GM21515 (cell line): ENCODE data around the gene CUL4B.
"Not testable (repeated sequence)": the region's sequence is repeated elsewhere in the genome, so short reads cannot be mapped to it uniquely, and the experiment has no call there.

Experiments used
- ATAC-seq: cut with Tn5 transposase; IDR thresholded peaks from one replicate; pipeline ENCODE4 v1.9.1; 2021; ENCODE audit not compliant: unreplicated experiment

CUL4B gene

DNA sequence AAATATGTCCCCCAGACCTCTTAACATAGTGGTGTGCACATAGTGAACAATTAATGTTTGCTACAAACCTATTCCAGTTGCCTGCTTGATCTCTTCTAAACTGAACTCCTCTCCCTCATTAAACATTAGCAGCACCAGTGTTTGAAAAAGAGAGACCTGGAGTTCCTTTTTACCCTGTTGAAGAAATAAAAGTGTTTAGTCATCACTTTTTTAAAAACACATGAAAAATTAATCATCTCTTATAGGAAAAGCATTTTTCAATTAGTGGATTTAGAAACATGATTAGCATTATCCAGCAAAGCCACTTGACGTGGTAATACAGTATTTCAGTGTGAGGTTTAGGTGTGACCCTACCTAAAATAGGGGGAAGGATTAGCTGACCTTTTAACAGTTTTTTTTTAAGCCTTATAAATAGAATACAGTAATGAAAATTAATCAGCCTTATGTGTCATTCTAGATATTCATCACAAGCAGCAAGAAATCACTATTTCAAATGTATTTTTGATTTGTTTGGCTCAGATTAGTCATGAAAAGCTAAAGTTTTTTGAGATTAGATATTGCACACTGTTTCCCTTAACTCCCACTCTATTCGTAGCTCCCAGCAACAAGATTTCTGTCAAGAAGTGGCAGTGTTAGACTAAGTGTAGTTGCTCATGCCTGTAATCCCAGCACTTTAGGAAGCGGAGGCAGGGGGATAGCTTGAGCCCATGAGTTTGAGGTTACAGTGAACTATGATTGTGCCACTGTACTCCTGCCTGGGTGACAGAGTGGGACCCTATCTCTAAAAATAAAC, 26.2 kb downstream of the CUL4B start:
- no peak for ATAC-seq

DNA sequence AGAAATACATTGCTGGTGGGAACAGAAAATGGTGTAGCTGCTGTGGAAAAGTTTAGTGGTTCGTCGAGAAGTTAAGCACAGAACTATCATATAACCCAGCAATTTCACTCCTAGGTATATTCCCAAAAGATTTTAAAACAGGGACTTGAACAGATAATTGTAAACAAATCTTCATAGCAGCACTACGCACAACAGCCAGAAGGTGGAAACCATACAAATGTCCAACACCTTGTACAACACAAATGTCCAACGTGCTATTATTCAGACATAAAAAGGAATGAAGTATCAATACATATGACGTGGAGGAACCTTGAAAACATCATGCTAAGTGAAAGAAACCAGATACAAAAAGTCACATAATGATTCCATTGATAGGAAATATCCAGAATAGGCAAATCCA, 37.9 kb downstream of the CUL4B start:
- no peak for ATAC-seq

DNA sequence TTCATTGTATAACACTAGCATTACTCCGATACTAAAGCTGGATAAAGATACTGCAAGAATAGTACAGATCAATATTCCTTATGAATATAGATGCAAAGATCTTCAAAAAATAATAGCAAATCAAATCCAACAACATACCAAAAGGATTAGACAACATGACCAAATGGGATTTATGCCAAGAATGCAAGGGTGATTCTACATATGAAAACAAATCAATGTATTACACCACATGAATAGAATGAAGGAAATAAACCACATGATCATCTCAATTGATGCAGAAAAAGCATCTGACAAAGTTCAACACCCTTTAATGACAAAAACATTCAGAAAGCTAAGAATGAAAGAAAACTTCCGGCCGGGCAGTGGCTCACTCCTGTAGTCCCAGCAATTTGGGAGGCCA, 42.8 kb downstream of the CUL4B start:
- ATAC-seq, result no peak

DNA sequence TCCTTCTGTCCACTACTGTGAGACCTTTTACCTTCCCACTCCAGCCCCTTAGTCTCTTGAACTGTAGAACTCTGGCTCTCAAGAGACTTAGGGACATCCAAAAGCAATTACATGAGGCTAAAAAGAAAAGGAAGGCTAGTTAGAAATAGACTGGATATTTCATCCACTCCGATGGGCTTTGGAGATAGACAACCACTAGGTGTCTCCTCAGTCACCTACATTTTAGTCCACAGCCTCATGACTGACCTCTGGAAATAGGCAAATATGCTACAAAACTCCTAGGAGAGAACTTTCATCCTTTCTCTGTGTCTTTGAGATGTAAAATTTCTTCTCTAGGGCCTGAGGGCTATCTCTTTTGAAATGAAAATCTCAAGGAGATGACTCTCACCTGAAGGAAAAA, 46.5 kb downstream of the CUL4B start:
- ATAC-seq, result no peak

DNA sequence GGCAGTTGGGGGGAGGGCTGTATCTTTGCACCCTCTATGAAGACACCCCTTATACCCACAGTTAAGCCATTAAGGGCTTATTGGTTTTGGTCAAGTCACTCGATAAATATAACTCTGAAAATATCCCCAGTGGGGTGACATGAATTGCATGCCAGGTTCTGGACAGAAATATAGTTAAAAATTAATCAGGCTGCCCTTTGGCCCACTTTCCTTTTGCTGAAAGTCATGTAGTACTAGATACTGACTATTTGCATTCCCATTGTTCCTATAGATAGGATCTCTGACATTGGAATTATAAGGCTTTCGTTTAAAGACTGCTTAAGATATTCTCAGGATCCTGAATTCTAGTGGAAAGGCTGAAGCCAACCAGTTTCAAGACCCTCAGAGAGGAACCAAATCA, 48.1 kb downstream of the CUL4B start:
- ATAC-seq, result no peak

DNA sequence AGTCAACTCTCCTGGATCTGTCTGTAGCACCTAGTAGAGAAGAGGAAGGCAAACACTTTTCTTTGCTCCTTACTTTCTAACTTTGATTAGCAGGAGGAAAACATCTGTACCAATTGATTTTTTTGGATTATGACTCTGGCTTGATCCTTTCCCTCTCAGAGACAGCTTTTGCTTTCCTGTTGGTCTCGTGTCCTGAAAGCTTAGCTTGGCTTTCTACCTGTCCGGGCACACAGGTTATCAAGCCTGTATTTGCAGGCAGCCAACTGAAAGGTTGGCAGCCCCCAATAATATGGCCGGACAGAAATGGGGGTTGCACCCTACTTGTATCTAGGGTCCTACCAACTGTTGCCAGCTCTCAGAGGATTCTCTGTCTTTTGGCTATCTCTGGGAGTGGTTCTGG, 48.5 kb downstream of the CUL4B start:
- ATAC-seq, result no peak

DNA sequence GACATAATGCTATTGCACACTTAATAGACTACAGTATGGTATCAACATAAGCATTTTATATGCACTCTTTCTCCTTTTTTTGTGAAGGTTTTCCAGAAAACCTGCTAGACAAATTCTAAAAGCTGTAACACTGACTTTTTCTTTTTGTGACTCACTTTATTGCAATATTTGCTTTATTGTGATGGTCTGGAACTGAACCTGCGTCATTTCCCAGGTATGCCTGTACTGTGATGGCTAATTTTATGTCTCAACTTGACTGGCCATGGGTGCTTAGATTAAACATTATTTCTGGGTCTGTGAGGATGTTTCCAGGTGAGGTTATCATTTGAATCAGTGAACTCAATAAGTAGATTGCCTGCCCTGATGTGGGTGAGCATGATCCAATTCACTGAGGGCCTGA, 56.2 kb downstream of the CUL4B start:
- ATAC-seq, result no peak

DNA sequence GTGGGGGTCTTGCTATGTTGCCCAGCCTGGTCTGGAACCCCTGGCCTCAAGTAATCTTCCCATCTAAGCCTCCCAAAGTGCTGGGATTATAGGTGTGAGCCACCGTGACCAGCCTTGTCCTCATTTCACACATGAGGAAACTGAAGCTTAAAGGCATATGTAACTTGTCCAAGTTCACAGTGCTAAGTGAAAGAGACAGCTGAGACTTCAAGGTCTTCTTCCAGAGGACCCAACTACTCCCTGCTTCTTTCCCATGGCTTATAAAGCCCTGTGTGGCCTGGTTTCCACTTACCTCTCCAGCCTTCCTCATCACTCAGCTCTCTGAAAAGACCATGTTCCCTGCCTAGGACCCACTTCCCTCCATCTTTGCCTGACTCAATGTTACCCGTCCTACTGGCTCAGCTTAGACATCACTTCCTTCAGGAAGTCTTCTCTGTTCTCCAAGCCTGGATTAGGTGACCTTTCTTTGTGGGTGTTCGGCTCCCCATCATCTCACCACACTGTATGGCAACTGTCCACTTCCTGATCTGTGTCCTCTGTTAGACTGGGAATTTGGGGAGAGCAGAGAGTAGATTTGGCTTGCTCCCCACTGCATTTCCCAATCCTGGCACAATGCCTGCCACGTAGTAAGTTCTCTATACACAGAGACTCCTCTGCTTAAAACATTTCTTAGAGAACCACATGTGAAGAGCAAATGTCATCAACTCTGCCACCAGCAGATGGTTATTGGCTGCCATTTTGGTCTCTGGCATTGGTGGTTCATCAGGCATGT, 61.3 kb downstream of the CUL4B start:
- no peak for ATAC-seq

DNA sequence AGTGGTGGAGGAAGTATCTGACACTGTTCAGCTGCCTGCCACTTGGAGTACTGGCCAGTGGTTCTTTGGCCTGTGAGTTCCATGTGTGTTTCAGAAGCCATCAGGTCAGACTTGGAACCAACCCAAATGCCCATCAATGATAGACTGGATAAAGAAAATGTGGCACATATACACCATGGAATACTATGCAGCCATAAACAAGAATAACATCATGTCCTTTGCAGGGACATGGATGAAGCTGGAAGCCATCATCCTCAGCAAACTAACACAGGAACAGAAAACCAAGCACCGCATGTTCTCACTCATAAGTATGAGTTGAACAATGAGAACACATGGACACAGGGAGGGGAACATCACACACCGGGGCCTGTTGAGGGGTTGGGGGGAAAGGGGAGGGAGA, 70.6 kb downstream of the CUL4B start:
- not testable (repeated sequence) for ATAC-seq

DNA sequence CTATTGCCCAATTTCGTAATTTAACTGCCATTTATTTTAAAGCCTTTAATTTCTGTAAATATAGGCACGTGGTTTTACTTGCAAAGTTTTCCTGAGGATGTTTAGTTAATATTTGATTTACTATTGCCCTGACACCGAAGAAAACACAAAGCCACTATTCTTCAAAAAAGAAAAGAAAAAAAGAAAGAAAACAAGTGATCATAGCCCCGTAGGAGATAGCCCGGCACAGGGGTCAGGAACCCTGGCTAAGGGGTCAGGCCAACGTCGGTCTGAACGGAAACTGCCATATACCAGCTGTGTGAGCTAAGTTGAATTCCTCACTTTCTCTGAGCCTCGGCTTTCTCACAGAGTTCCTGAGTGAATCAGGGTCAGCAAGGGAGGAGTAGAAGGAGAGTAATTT, 74.0 kb downstream of the CUL4B start:
- ATAC-seq, result no peak

DNA sequence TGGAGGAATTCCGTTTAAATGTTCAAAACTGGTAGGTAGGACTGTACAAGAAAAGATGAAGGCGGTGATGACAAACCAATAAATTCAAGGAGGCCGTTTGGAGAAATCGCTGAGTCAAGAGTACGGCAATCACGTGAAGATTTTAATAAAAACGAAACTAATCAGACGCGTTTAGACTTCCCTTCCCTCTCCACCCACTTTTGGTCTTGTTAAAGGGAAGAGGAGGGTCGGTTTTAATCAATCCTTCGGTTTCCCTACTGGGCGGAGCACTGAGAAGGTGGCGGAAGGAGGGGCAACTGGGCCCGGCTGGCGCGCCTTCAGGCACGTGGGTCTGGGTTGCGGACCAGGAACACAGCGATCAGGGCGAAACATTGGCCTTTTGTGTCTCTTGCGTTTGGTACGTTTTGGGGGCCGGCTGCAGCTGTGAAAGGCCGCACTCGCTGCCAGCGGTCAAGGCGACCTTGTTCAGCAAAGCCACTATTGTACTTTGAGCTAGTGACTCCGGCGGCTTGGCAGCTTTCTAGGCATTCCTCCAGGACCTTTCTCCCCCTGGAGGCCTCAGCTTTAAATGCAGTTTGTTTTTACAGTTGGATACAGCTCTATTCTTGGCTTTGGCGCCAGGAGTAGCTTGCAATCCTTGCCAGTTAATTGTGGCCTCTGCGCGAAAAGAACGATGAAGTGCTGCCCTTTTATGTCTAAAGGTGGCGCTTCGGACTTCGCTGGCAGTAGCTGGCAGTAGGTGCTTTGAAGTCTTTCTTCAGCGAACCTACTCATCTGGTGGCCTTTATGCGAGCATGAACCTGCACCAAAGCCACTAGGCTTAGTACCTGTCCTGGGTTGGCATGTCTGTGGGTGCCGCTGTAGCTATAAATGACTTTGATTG, 74.9 kb downstream of the CUL4B start:
- peak; percentile 86 for ATAC-seq

DNA sequence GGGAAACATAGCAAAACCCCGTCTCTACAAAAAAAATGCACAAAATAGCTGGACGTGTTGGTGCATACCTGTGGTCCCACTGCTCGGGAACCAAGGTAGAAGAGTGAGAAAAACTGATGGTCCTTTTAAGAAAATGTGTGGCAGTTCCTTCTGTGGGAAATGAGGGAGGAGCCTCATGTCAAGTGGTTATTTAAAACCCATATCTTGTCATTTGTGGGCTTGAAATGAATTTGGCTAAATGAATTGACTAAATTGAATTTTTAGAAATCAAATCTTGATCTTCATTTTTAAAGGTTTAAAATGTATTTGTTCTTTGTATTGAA, 75.5 kb downstream of the CUL4B start:
- peak; percentile 7 for ATAC-seq

DNA sequence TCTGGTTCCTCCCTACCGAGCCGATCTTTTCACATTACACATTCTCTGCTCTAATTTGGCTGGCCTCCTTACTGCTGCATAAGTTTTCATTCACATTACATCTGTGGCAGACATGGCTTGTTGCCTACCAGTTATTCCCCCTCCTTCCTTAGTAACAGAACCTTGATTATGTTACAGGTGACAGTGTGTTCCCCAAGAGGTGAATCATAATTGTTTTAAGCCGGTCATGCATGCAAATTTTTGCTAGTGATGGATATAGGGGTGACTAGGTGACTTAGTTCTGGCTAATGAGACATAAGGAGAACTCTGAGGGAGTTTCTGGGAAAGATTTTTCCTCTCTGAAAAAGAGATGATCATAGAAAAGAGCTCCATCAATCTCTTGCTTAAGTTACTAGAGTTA, 83.3 kb downstream of the CUL4B start:
- ATAC-seq, result no peak

DNA sequence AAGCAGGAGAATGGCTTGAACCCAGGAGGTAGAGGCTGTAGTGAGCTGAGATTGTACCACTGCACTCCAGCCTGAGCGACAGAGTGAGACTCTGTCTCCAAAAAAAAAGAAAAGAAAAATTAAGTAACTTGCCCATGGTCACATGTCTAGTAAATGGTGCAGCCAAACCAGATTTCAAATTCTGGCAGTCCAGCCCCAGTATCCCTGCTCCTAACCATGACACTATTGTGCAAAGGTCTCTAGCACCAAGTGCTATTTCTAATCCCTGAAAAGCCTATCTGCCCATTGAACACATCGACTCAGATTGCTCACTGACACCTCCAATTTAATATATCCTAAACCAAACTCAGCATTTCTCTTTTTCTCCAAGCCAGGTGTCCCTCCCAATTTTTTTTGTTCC, 84.0 kb downstream of the CUL4B start:
- no peak for ATAC-seq

DNA sequence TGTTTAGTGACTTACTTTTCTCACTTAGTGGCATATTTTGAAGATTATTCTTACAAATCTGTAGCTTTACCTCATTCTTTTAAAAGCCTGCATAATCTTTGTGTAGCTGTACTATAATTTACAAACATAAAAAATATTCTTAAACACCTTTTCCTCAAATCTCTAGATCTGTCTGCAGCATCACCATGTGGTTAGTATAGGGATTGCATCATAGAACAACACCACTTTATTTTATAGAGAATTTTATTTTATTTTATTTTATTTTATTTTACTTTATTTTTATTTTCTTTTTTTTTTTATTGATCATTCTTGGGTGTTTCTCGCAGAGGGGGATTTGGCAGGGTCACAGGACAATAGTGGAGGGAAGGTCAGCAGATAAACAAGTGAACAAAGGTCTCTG, 85.3 kb downstream of the CUL4B start:
- not testable (repeated sequence) for ATAC-seq
